ENCODE results near the gene CMSS1.

- TF ChIP-seq CTCF (conservative IDR thresholded peaks at IDR 0.05; ENCODE audit: low read depth, low read length) (no peak), EZH2 (IDR thresholded peaks at IDR 0.05; ENCODE audit: borderline replicate concordance, low read depth, low read length, poor library complexity, severe bottlenecking) (no peak)
Observed at GRCh38 chr3:100030914-100031425, 213.3 kb downstream of the CMSS1 start.

Data from A673 (cell line).